ENCODE results near the gene LRCH1.

- TF ChIP-seq MAX (IDR thresholded peaks at IDR 0.05) (no peak), YY1 (IDR thresholded peaks at IDR 0.05; ENCODE audit: low read depth) (no peak), TCF12 (IDR thresholded peaks at IDR 0.05; ENCODE audit: low read depth) (no peak), USF1 (IDR thresholded peaks at IDR 0.05) (no peak), RAD21 (IDR thresholded peaks at IDR 0.05; ENCODE audit: low read depth) (no peak), NFIC (IDR thresholded peaks at IDR 0.05) (no peak)
Measured at GRCh38 chr13:46570273-46570672, 17.3 kb downstream of the LRCH1 start.
